ENCODE measurements around the gene IL19.
"Not testable (repeated sequence)": the region's sequence is repeated elsewhere in the genome, so short reads cannot be mapped to it uniquely, and the experiment has no call there.

IL19 gene

GRCh38 chr1:206774093-206774492, 3.5 kb downstream of the IL19 start:
- Mint-ChIP-seq H3K36me3 (ENCODE audit: low read depth) (peaks cover 32% of the 10 kb centered on the region), H3K4me3 (peak overlapping the region; percentile 24), H3K9me3 (no peaks in the 10 kb centered on the region), H3K27ac (peak overlapping the region; percentile 98), H3K4me1 (ENCODE audit: low read depth) (peaks cover 75% of the 10 kb centered on the region), H3K27me3 (no peaks in the 10 kb centered on the region)
- intact Hi-C loops (cut with micrococcal nuclease) = loop anchor here (5.0 kb wide), 1 partner anchor 37 kb away; no protein-coding TSS in a partner anchor

GRCh38 chr1:206776229-206776628, 5.7 kb downstream of the IL19 start:
- Mint-ChIP-seq H3K27ac (no peak overlapping the region), H3K9me3 (no peaks in the 10 kb centered on the region), H3K4me3 (no peak overlapping the region), H3K4me1 (ENCODE audit: low read depth) (peaks cover 54% of the 10 kb centered on the region), H3K36me3 (ENCODE audit: low read depth) (peaks cover 11% of the 10 kb centered on the region), H3K27me3 (no peaks in the 10 kb centered on the region)
- intact Hi-C loops (cut with micrococcal nuclease) = no loop called here

DNA sequence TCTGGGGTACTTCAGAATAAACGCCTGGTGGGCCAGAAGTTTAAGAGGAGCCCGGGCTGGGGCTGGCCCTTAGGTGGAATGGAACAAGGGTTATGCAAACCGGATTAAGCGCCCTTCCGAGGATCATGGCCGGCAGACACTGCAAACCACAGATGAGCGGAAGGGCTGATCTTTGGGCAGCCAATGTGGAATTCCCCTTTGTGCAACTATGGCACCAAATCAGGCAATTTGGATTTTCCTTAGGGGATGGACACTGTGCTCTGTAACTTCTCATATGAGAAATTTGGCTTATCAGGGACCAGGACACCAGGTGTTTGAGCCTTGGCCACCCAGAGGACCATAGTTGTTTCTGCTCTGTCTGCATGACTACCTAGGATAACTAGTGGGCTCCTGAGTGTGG, 7.5 kb downstream of the IL19 start:
- intact Hi-C loops (cut with micrococcal nuclease) = no loop called here
- H3K36me3 Mint-ChIP-seq (ENCODE audit: low read depth) = no peaks in the 10 kb centered on the region
- peak overlapping the region; percentile 74 for H3K27ac Mint-ChIP-seq
- no peak overlapping the region for H3K4me3 Mint-ChIP-seq
- H3K9me3 Mint-ChIP-seq = no peaks in the 10 kb centered on the region
- H3K27me3 Mint-ChIP-seq = no peaks in the 10 kb centered on the region
- peaks cover 40% of the 10 kb centered on the region for H3K4me1 Mint-ChIP-seq (ENCODE audit: low read depth)

GRCh38 chr1:206778911-206779310, 8.3 kb downstream of the IL19 start:
- H3K36me3 Mint-ChIP-seq (ENCODE audit: low read depth); H3K27me3 Mint-ChIP-seq; H3K9me3 Mint-ChIP-seq; intact Hi-C loops (cut with micrococcal nuclease); H3K27ac Mint-ChIP-seq; H3K4me3 Mint-ChIP-seq: not testable (repeated sequence)
- peaks cover 32% of the 10 kb centered on the region for H3K4me1 Mint-ChIP-seq (ENCODE audit: low read depth)

GRCh38 chr1:206779638-206780037, 9.1 kb downstream of the IL19 start:
- intact Hi-C loops (cut with micrococcal nuclease) = no loop called here
- peaks cover 32% of the 10 kb centered on the region for H3K4me1 Mint-ChIP-seq (ENCODE audit: low read depth)
- no peaks in the 10 kb centered on the region for H3K36me3 Mint-ChIP-seq (ENCODE audit: low read depth)
- no peak overlapping the region for H3K4me3 Mint-ChIP-seq
- H3K27ac Mint-ChIP-seq = no peak overlapping the region
- no peaks in the 10 kb centered on the region for H3K9me3 Mint-ChIP-seq
- H3K27me3 Mint-ChIP-seq = peaks cover 3% of the 10 kb centered on the region

DNA sequence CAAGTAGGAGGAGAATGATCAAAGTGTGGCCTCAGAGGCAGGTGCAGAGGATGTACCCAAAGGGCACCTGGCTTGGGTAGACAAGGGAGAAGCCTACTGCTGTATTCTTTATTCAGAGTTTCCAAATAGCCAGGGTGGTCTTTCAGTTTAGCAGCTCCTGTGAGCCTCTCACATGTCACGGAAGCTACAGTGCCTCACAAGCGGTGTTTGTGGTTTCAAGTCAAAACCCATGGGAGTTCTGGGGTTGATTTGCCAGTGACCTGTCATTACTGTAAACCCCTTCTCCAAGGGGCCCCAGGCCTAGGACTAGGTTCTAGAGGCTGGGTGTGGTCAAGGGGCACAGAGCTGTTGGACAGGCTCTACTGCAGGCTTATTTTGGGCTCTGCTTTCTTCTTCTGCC, 11.9 kb downstream of the IL19 start:
- H3K9me3 Mint-ChIP-seq = no peaks in the 10 kb centered on the region
- H3K27me3 Mint-ChIP-seq = peaks cover 16% of the 10 kb centered on the region
- no peaks in the 10 kb centered on the region for H3K36me3 Mint-ChIP-seq (ENCODE audit: low read depth)
- intact Hi-C loops (cut with micrococcal nuclease) = no loop called here
- H3K4me1 Mint-ChIP-seq (ENCODE audit: low read depth) = peaks cover 36% of the 10 kb centered on the region
- H3K4me3 Mint-ChIP-seq = no peak overlapping the region
- H3K27ac Mint-ChIP-seq = no peak overlapping the region

- Mint-ChIP-seq H3K36me3 (ENCODE audit: low read depth) (no peaks in the 10 kb centered on the region), H3K4me1 (ENCODE audit: low read depth) (peaks cover 43% of the 10 kb centered on the region), H3K27me3 (peaks cover 21% of the 10 kb centered on the region), H3K9me3 (no peaks in the 10 kb centered on the region), H3K4me3 (no peak overlapping the region), H3K27ac (no peak overlapping the region)
- intact Hi-C loops (cut with micrococcal nuclease) = no loop called here
These were observed 12.9 kb downstream of the IL19 start for GRCh38 chr1:206783506-206783905.

DNA sequence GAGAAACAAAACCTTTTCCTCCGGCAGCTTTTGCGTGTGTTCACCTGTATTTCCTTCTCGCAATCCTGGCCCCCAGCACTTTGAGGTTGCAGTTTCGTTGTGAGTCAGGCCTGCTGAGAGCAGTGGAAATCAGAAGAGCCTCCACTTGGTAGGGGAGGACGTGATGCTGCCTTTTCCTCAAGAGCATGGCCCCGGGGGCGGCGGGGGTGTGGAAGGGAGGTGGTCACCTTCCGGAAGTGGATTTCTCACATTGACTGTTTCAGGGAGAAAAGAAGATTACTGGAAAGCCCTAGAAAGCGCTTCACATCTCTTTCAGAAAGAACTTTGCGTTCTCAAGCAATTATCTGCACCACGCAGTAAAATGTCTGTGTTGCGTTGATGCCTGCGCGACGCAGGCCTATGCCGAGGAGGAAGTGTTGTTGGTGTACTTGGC, 13.9 kb downstream of the IL19 start:
- H3K4me1 Mint-ChIP-seq (ENCODE audit: low read depth) = peaks cover 43% of the 10 kb centered on the region
- no peak overlapping the region for H3K4me3 Mint-ChIP-seq
- H3K27me3 Mint-ChIP-seq = peaks cover 21% of the 10 kb centered on the region
- intact Hi-C loops (cut with micrococcal nuclease) = no loop called here
- no peaks in the 10 kb centered on the region for H3K36me3 Mint-ChIP-seq (ENCODE audit: low read depth)
- no peak overlapping the region for H3K27ac Mint-ChIP-seq
- H3K9me3 Mint-ChIP-seq = no peaks in the 10 kb centered on the region

- intact Hi-C loops (cut with micrococcal nuclease) = no loop called here
These were observed 14.7 kb downstream of the IL19 start for GRCh38 chr1:206785182-206785765.

DNA sequence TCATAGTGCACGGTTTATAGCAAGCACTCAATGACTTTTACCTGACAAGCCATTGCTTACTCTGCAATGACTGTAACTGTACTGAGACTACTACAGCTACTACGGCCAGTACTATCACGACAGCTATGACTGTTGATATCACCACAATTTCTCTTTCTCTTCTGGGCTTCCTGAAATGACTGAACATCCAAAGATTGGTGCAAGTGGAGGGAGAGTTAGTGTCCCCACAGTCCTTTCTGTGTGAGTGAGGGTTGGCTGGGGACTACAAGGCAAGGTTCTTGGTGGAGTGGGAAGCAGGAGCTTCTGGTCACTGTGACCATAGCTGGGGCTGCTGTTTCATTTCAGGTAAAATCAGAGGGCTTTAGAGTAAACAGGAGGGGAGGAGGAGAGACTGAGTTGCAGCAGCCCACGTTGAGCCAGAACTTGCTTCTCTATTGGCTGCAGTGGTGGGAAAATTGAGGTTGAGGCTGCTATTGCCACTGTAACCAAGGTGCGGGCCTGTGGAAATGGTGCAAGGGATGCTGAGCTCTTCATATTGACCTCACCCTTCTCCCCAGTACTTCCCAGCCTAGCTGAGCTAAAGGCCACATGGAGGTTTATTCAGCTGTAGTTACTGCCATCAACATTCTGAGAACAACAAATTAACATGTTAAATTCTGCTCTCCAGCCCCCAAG, 15.8 kb downstream of the IL19 start:
- H3K4me3 Mint-ChIP-seq = no peak overlapping the region
- no peaks in the 10 kb centered on the region for H3K36me3 Mint-ChIP-seq (ENCODE audit: low read depth)
- intact Hi-C loops (cut with micrococcal nuclease) = no loop called here
- H3K27me3 Mint-ChIP-seq = peaks cover 25% of the 10 kb centered on the region
- no peaks in the 10 kb centered on the region for H3K9me3 Mint-ChIP-seq
- H3K27ac Mint-ChIP-seq = no peak overlapping the region
- peaks cover 47% of the 10 kb centered on the region for H3K4me1 Mint-ChIP-seq (ENCODE audit: low read depth)

More at GRCh38 chr1:206785182-206785765, 14.7 kb downstream of the IL19 start:
- peaks cover 43% of the 10 kb centered on the region for H3K4me1 Mint-ChIP-seq (ENCODE audit: low read depth)
- peak overlapping the region; percentile 47 for H3K27ac Mint-ChIP-seq
- no peaks in the 10 kb centered on the region for H3K36me3 Mint-ChIP-seq (ENCODE audit: low read depth)
- H3K4me3 Mint-ChIP-seq = no peak overlapping the region
- H3K27me3 Mint-ChIP-seq = peaks cover 22% of the 10 kb centered on the region
- no peaks in the 10 kb centered on the region for H3K9me3 Mint-ChIP-seq

- Mint-ChIP-seq H3K4me1 (ENCODE audit: low read depth) (peaks cover 53% of the 10 kb centered on the region), H3K27ac (no peak overlapping the region)
These were observed 17.3 kb downstream of the IL19 start for GRCh38 chr1:206787891-206788290.

GRCh38 chr1:206788487-206789050, 18.0 kb downstream of the IL19 start:
- peaks cover 52% of the 10 kb centered on the region for H3K4me1 Mint-ChIP-seq (ENCODE audit: low read depth)
- intact Hi-C loops (cut with micrococcal nuclease) = no loop called here
- no peaks in the 10 kb centered on the region for H3K9me3 Mint-ChIP-seq
- H3K27me3 Mint-ChIP-seq = peaks cover 25% of the 10 kb centered on the region
- no peaks in the 10 kb centered on the region for H3K36me3 Mint-ChIP-seq (ENCODE audit: low read depth)
- H3K27ac Mint-ChIP-seq = no peak overlapping the region
- H3K4me3 Mint-ChIP-seq = no peak overlapping the region

More at GRCh38 chr1:206787891-206788290, 17.3 kb downstream of the IL19 start:
- Mint-ChIP-seq H3K36me3 (ENCODE audit: low read depth) (no peaks in the 10 kb centered on the region), H3K27me3 (peaks cover 25% of the 10 kb centered on the region), H3K4me3 (no peak overlapping the region), H3K9me3 (no peaks in the 10 kb centered on the region)
- intact Hi-C loops (cut with micrococcal nuclease) = no loop called here

- Mint-ChIP-seq H3K4me3 (no peak overlapping the region), H3K27ac (no peak overlapping the region), H3K27me3 (peaks cover 22% of the 10 kb centered on the region), H3K36me3 (ENCODE audit: low read depth) (no peaks in the 10 kb centered on the region), H3K9me3 (no peaks in the 10 kb centered on the region), H3K4me1 (ENCODE audit: low read depth) (peaks cover 40% of the 10 kb centered on the region)
- intact Hi-C loops (cut with micrococcal nuclease) = no loop called here
These were observed 20.1 kb downstream of the IL19 start for GRCh38 chr1:206790502-206791250.
